PC-3 (cell line): ENCODE measurements around the gene SAMD4A. TPM values are rescaled to one million over a fixed set of nuclear protein-coding genes. Genes with fewer than 3 reads are reported as not detected.

Experiments
- ATAC-seq: fragments of 200-7000 bp; cut with Tn5 transposase; 2 replicates; pipeline ENCODE4 v1.9.1; 2020; ENCODE audit warnings: mild to moderate bottlenecking, moderate library complexity
- BruUV-seq: library from RNA; stranded (reverse); fragments of 400-500 nt; replicated peaks from 2 replicates; lab custom pipeline; 2021; lab: Mats Ljungman, UMichigan
- CTCF ChIA-PET: fragments of 300-600 bp; sonication (Branson Sonifier 250); formaldehyde crosslinking; loops from one replicate; lab custom pipeline; 2022; ENCODE audit warnings: antibody characterized with exemption; lab: Charles Lee
- POLR2A ChIA-PET: fragments of 300-600 bp; sonication (Branson Sonifier 250); formaldehyde crosslinking; loops from one replicate; lab custom pipeline; 2022; ENCODE audit warnings: antibody characterized with exemption; ENCODE audit not compliant: unreplicated experiment; lab: Charles Lee
- DNase-seq: peaks from one replicate; pipeline ENCODE4 v3.0.0-alpha.2; 2015
- H2AFZ ChIP-seq: fragments of 300-600 bp; sonication (generic); 2 replicates; pipeline ENCODE4 v1.6.0; 2016; ENCODE audit warnings: antibody characterized with exemption, low read length
- H3F3A ChIP-seq: fragments of 300-600 bp; sonication (generic); one replicate; pipeline ENCODE4 v1.6.0; 2017; ENCODE audit warnings: antibody characterized with exemption, low read length, control low read depth, mild to moderate bottlenecking; ENCODE audit not compliant: unreplicated experiment
- H3K27ac ChIP-seq: fragments of 300-600 bp; sonication (generic); 2 replicates; pipeline ENCODE4 v1.5.1; 2016; ENCODE audit warnings: mild to moderate bottlenecking, low read length
- H3K27me3 ChIP-seq: fragments of 300-600 bp; sonication (generic); 2 replicates; pipeline ENCODE4 v1.6.1; 2016; ENCODE audit warnings: low read length, mixed read lengths
- H3K36me3 ChIP-seq: fragments of 300-600 bp; sonication (generic); 2 replicates; pipeline ENCODE4 v1.6.1; 2016; ENCODE audit warnings: low read depth, mixed run types, low read length, mixed read lengths
- H3K4me1 ChIP-seq: fragments of 300-600 bp; sonication (generic); 2 replicates; pipeline ENCODE4 v1.5.1; 2016; ENCODE audit warnings: low read length; ENCODE audit not compliant: insufficient read depth
- H3K4me2 ChIP-seq: fragments of 300-600 bp; sonication (generic); 2 replicates; pipeline ENCODE4 v1.6.0; 2016; ENCODE audit warnings: low read length
- H3K4me3 ChIP-seq: fragments of 300-600 bp; sonication (generic); 2 replicates; pipeline ENCODE4 v1.5.1; 2016; ENCODE audit warnings: mild to moderate bottlenecking, low read length, mixed read lengths
- H3K79me2 ChIP-seq: fragments of 300-600 bp; sonication (generic); 2 replicates; pipeline ENCODE4 v1.6.1; 2017; ENCODE audit warnings: low read length, mixed read lengths
- H3K9ac ChIP-seq: fragments of 300-600 bp; sonication (generic); 2 replicates; pipeline ENCODE4 v1.6.0; 2016; ENCODE audit warnings: mild to moderate bottlenecking, low read length
- H3K9me2 ChIP-seq: fragments of 300-600 bp; sonication (generic); replicated peaks from 2 replicates; pipeline ENCODE4 v1.6.1; 2016; ENCODE audit warnings: mixed run types, low read length, mixed read lengths
- H3K9me3 ChIP-seq: fragments of 300-600 bp; sonication (generic); 2 replicates; pipeline ENCODE4 v1.6.1; 2016; ENCODE audit warnings: low read length, mixed read lengths
- H4K20me1 ChIP-seq: fragments of 300-600 bp; sonication (generic); 2 replicates; pipeline ENCODE4 v1.6.1; 2016; ENCODE audit warnings: low read length, mixed read lengths
- CTCF ChIP-seq: fragments of 300-600 bp; sonication (generic); conservative IDR thresholded peaks from 2 replicates; pipeline ENCODE4 v1.5.1; 2017; ENCODE audit warnings: antibody characterized with exemption, low read depth, mild to moderate bottlenecking, low read length
- EZH2 ChIP-seq: fragments of 300-600 bp; sonication (generic); IDR thresholded peaks from one replicate; pipeline ENCODE4 v1.6.1; 2017; ENCODE audit warnings: antibody characterized with exemption, mild to moderate bottlenecking, low read length; ENCODE audit not compliant: unreplicated experiment
- EZH2phosphoT487 ChIP-seq: fragments of 300-600 bp; sonication (generic); IDR thresholded peaks from 2 replicates; pipeline ENCODE4 v1.6.1; 2018; ENCODE audit warnings: mild to moderate bottlenecking, antibody characterized with exemption, low read length, borderline replicate concordance
- intact Hi-C: fragments of 100-400 bp; cut with micrococcal nuclease; formaldehyde crosslinking; loops from 2 replicates; pipeline ENCODE4 v1.9.0; 2023
- total RNA-seq: library from RNA; depleted of rRNA; stranded (reverse); fragments of >200 nt; gene quantifications from 2 replicates; pipeline ENCODE4 v1.2.3, GENCODE V29; 2014

SAMD4A gene
- total RNA-seq, 1 experiment from 2014 or later, result 42.9 TPM

DNA sequence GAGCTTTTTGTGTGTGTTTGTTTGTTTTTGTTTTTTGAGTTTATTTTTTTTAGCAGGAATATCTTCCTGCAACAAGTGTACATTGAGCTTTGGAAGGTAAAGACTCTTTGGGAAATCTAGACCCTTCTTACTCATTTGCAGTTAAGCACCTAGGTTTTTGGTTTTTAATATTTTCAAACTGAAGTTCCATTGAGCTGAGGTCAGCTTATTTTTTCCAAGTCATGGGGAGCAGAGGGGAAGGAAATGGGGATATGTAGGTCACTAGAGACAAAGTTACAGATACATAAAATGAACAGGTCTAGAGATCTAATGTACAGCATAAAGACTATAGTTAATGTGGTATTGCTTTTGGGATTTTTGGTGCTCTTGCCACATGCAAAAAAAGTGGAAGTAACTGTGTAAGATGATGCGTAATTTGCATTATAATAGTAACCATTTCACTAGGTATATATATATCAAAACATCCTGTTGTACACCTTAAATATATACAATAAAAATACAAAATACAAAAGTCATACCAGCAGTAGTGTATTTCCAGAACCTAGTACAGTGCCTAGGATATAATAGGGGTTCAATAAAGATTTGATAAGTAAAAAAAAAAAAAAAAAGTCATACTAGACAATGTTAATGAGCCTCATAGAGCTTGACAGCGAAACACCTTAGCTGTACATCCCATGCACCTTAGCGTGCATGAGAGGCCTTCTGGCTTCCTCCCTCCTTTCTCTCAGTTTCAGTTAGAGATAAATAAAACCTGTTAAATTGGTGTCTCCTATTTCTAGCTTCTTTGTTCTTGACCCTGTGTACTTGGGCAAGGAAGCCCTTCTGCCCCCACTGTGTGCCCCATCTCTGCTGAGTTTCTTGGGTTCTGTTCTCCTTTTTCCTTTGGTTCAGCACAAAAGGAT lies 34.6 kb upstream of the SAMD4A start:
- Histone ChIP-seq H3K79me2 (no peaks in the 10 kb centered on the region), H3K27ac (no peak overlapping the region), H3K9me2 (no peaks in the 10 kb centered on the region), H3K27me3 (no peaks in the 10 kb centered on the region), H3K9ac (no peak overlapping the region), H3F3A (no peaks in the 10 kb centered on the region), H3K9me3 (no peaks in the 10 kb centered on the region), H3K36me3 (no peaks in the 10 kb centered on the region; the same call in 1 of the 2 replicates), H3K4me3 (no peak overlapping the region), H4K20me1 (no peaks in the 10 kb centered on the region), H2AFZ (no peak overlapping the region), H3K4me1 (peaks cover 8% of the 10 kb centered on the region), H3K4me2 (no peak overlapping the region)
- ChIA-PET POLR2A (interaction anchor here (0.6 kb wide), 2 partner anchors 579 to 1040 kb away, joined by 3 to 5 read pairs; no protein-coding TSS in a partner anchor), CTCF (interaction anchor here (0.6 kb wide), 2 partner anchors 519 to 848 kb away, joined by 3 read pairs; no protein-coding TSS in a partner anchor)
- intact Hi-C loops, result no loop called here
- TF ChIP-seq EZH2, result no peak
- TF ChIP-seq CTCF, result no peak
- no peak for TF ChIP-seq EZH2phosphoT487
- BruUV-seq, result no TSS peak
- ATAC-seq, result no peak
- no peak for DNase-seq

DNA sequence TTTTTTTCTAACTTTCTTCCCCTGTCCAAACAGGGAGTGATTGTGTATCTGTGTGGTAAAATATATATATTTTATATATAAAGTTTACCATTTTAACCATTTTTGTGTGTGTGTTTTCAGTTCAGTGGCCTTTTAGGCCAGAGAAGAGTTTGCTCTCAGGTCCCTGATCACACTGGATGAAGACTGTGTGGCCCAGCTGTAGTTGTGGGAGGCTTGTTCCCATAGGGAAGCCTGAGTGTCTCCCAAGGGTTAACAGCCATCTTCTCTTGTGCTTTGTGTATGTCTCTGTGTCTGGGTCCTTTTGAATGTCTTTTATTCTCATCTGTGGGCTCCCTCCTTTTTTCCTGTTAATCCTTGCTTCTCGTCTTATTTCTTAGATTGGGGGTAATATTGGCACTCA lies 33.8 kb upstream of the SAMD4A start:
- H3K27me3 ChIP-seq, result no peaks in the 10 kb centered on the region
- H3F3A ChIP-seq, result no peaks in the 10 kb centered on the region
- H4K20me1 ChIP-seq, result no peaks in the 10 kb centered on the region
- intact Hi-C loops, result no loop called here
- BruUV-seq, result no TSS peak
- no peaks in the 10 kb centered on the region for H3K79me2 ChIP-seq
- H3K9ac ChIP-seq, result no peak overlapping the region
- peaks cover 2% of the 10 kb centered on the region for H3K36me3 ChIP-seq
- DNase-seq, result no peak
- H3K9me3 ChIP-seq, result no peaks in the 10 kb centered on the region
- ChIA-PET CTCF (no interaction called here), POLR2A (no interaction called here)
- H3K4me3 ChIP-seq, result no peak overlapping the region
- no peaks in the 10 kb centered on the region for H3K9me2 ChIP-seq
- H3K4me1 ChIP-seq, result peaks cover 8% of the 10 kb centered on the region
- no peak overlapping the region for H3K27ac ChIP-seq
- H3K4me2 ChIP-seq, result no peak overlapping the region
- H2AFZ ChIP-seq, result no peak overlapping the region
- TF ChIP-seq CTCF, result no peak
- TF ChIP-seq EZH2phosphoT487, result no peak
- no peak for TF ChIP-seq EZH2
- ATAC-seq, result no peak

GRCh38 chr14:54535126-54535525 lies 31.8 kb upstream of the SAMD4A start:
- DNase-seq (peak; percentile 31), ATAC-seq (peak; percentile 27)
- Histone ChIP-seq H3K79me2 (no peaks in the 10 kb centered on the region), H3K9me2 (no peaks in the 10 kb centered on the region), H4K20me1 (no peaks in the 10 kb centered on the region), H3F3A (no peaks in the 10 kb centered on the region), H2AFZ (no peak overlapping the region), H3K9me3 (no peaks in the 10 kb centered on the region), H3K9ac (no peak overlapping the region), H3K27ac (no peak overlapping the region), H3K36me3 (peaks cover 11% of the 10 kb centered on the region), H3K4me2 (no peak overlapping the region), H3K4me1 (no peaks in the 10 kb centered on the region), H3K4me3 (no peak overlapping the region), H3K27me3 (no peaks in the 10 kb centered on the region)
- BruUV-seq, result no TSS peak
- TF ChIP-seq EZH2 (no peak), EZH2phosphoT487 (no peak), CTCF (no peak)
- POLR2A ChIA-PET, result interaction anchor here (0.6 kb wide), 1 partner anchor 36 kb away, joined by 4 read pairs; no protein-coding TSS in a partner anchor
- intact Hi-C loops, result no loop called here
- CTCF ChIA-PET, result interaction anchor here (1.1 kb wide), 1 partner anchor 26 kb away, joined by 3 read pairs; the partner anchor contains the start of gene CGRRF1
